Thyroid gland (tissue), 4 donors: Measurements from ENCODE around the gene EDAR. TPM values are rescaled to one million over a fixed set of nuclear protein-coding genes. Genes with fewer than 3 reads are reported as not detected.

Experiments used
- DNase-seq, 2 donors: peaks; one replicate each; pipeline ENCODE4 v3.0.0-alpha.2; 2019
- H3K27ac ChIP-seq, 3 donors: fragments of 200-600 bp; sonication (generic); 1 replicate in 2 of 3; 2 replicates in 1 of 3; pipeline ENCODE4 v1.5.1; 2016 to 2019; ENCODE audit warnings: mild to moderate bottlenecking in 1 of 3, moderate library complexity in 1 of 3
- H3K27me3 ChIP-seq: fragments of 200-600 bp; sonication (generic); one replicate; pipeline ENCODE4 v1.5.1; 2019
- H3K36me3 ChIP-seq, 2 donors: fragments of 200-600 bp; sonication (generic); one replicate each; pipeline ENCODE4 v1.5.1; 2016 to 2019
- H3K4me1 ChIP-seq, 2 donors: fragments of 200-600 bp; sonication (generic); one replicate each; pipeline ENCODE4 v1.5.1; 2017 to 2019
- H3K4me3 ChIP-seq, 3 donors: fragments of 200-600 bp; sonication (generic); replicated peaks in 1 of 3; 1 replicate in 2 of 3; 2 replicates in 1 of 3; pipeline ENCODE4 v1.5.1; 2016; ENCODE audit warnings: mild to moderate bottlenecking in 1 of 3
- H3K9me3 ChIP-seq: fragments of 200-600 bp; sonication (generic); one replicate; pipeline ENCODE4 v1.5.1; 2017
- CTCF ChIP-seq, 6 experiments: fragments of 200-600 bp in 3 of 6; fragments of 450-650 bp in 3 of 6; sonication (generic) in 3 of 6; IDR thresholded peaks; one replicate each; pipeline ENCODE4 v1.5.1; 2016 to 2019; ENCODE audit warnings: antibody characterized with exemption in 6 of 6, mild to moderate bottlenecking in 2 of 6, inconsistent platforms in 1 of 6, moderate library complexity in 1 of 6
- POLR2A ChIP-seq, 2 donors: fragments of 450-650 bp; IDR thresholded peaks; one replicate each; pipeline ENCODE4 v1.6.1; 2017; ENCODE audit warnings: antibody characterized with exemption in 2 of 2, mild to moderate bottlenecking in 2 of 2, moderate library complexity in 1 of 2
- WGBS, 2 donors: methylation state at CpG; one replicate each; pipeline ENCODE4 v1.1.5; 2017; 5-methylcytosine and 5-hydroxymethylcytosine counted together
- intact Hi-C: fragments of 100-400 bp; cut with DNase I; formaldehyde crosslinking; loops from one replicate; pipeline ENCODE4 v1.15.1; 2023
- total RNA-seq, 4 donors: library from RNA; depleted of rRNA; stranded (reverse); fragments of >200 nt; gene quantifications; one replicate each; pipeline ENCODE4 v1.2.3, GENCODE V29; 2016

EDAR gene
- total RNA-seq, 4 donors from 2014 or later, result not detected

GRCh38 chr2:108968619-108969018 lies 20.4 kb downstream of the EDAR start:
- H3K36me3 ChIP-seq, result no peaks in the 10 kb centered on the region
- H3K9me3 ChIP-seq, result no peaks in the 10 kb centered on the region
- no peaks in the 10 kb centered on the region for H3K27me3 ChIP-seq
- intact Hi-C loops, result no loop called here
- DNase-seq, result peak; percentile 26 to 33
- no peak overlapping the region for H3K27ac ChIP-seq
- no peaks in the 10 kb centered on the region for H3K4me1 ChIP-seq
- 35 to 45% methylated on average over 4 of the region's 4 CpGs for WGBS, 2 donors
- H3K4me3 ChIP-seq, result no peak overlapping the region
- TF ChIP-seq CTCF (IDR thresholded peaks at IDR 0.05) (no peak), POLR2A (IDR thresholded peaks at IDR 0.05) (no peak)

- DNase-seq, result no peak
- WGBS, 2 donors, result 74 to 77% methylated on average over 7 of the region's 7 CpGs
- intact Hi-C loops, result no loop called here
Observed at GRCh38 chr2:108967757-108968156, 21.3 kb downstream of the EDAR start.

GRCh38 chr2:108965540-108966289 lies 23.3 kb downstream of the EDAR start:
- WGBS, 2 donors, result 67 to 68% methylated on average over 3 of the region's 3 CpGs
- intact Hi-C loops, result no loop called here
- TF ChIP-seq POLR2A (IDR thresholded peaks at IDR 0.05) (no peak), CTCF (IDR thresholded peaks at IDR 0.05) (no peak)

More at GRCh38 chr2:108967757-108968156, 21.3 kb downstream of the EDAR start:
- H3K27ac ChIP-seq, result no peak overlapping the region
- TF ChIP-seq CTCF (IDR thresholded peaks at IDR 0.05), result no peak
- TF ChIP-seq POLR2A (IDR thresholded peaks at IDR 0.05), result no peak
- H3K4me3 ChIP-seq, result no peak overlapping the region
- no peaks in the 10 kb centered on the region for H3K9me3 ChIP-seq
- no peaks in the 10 kb centered on the region for H3K36me3 ChIP-seq
- H3K4me1 ChIP-seq, result no peaks in the 10 kb centered on the region
- no peaks in the 10 kb centered on the region for H3K27me3 ChIP-seq

GRCh38 chr2:108963057-108963456 lies 26.0 kb downstream of the EDAR start:
- Histone ChIP-seq H3K27ac (no peak overlapping the region), H3K9me3 (no peaks in the 10 kb centered on the region), H3K36me3 (no peaks in the 10 kb centered on the region), H3K4me3 (no peak overlapping the region), H3K27me3 (no peaks in the 10 kb centered on the region), H3K4me1 (no peaks in the 10 kb centered on the region)
- TF ChIP-seq CTCF (IDR thresholded peaks at IDR 0.05) (no peak), POLR2A (IDR thresholded peaks at IDR 0.05) (no peak)
- no peak for DNase-seq
- WGBS, 2 donors, result 71 to 80% methylated on average over 8 of the region's 8 CpGs
- intact Hi-C loops, result no loop called here

More at GRCh38 chr2:108965540-108966289, 23.3 kb downstream of the EDAR start:
- H3K27ac ChIP-seq, result no peak overlapping the region
- DNase-seq, result no peak
- H3K9me3 ChIP-seq, result no peaks in the 10 kb centered on the region
- no peaks in the 10 kb centered on the region for H3K4me1 ChIP-seq
- H3K4me3 ChIP-seq, result no peak overlapping the region
- H3K36me3 ChIP-seq, result no peaks in the 10 kb centered on the region
- no peaks in the 10 kb centered on the region for H3K27me3 ChIP-seq

GRCh38 chr2:108961796-108962195 lies 27.2 kb downstream of the EDAR start:
- WGBS, 2 donors, result 91 to 94% methylated on average over 4 of the region's 4 CpGs
- TF ChIP-seq CTCF (IDR thresholded peaks at IDR 0.05) (no peak), POLR2A (IDR thresholded peaks at IDR 0.05) (no peak)
- Histone ChIP-seq H3K4me1 (no peaks in the 10 kb centered on the region), H3K9me3 (no peaks in the 10 kb centered on the region), H3K27me3 (no peaks in the 10 kb centered on the region), H3K36me3 (no peaks in the 10 kb centered on the region), H3K27ac (no peak overlapping the region), H3K4me3 (no peak overlapping the region)
- intact Hi-C loops, result no loop called here
- no peak for DNase-seq
